T47D (cell line): ENCODE results near the gene MFAP2.

Source experiments
- DNase-seq, 2 experiments: peaks; one replicate each; pipeline versions ENCODE4 v3.0.0 to v3.0.0-alpha.2; 2011 to 2012; ENCODE audit warnings: low read depth in 1 of 2, low spot score in 1 of 2
- JUND ChIP-seq: IDR thresholded peaks from 2 replicates; pipeline ENCODE4 v1.6.1; 2012; ENCODE audit warnings: low read depth
- in situ Hi-C: cut with HindIII; loops from 2 replicates; pipeline ENCODE4 v1.10.0; 2016; ENCODE audit warnings: low sequenced_read_pairs, low pct_unique_long_range_greater_than_20kb

The MFAP2 gene

DNA sequence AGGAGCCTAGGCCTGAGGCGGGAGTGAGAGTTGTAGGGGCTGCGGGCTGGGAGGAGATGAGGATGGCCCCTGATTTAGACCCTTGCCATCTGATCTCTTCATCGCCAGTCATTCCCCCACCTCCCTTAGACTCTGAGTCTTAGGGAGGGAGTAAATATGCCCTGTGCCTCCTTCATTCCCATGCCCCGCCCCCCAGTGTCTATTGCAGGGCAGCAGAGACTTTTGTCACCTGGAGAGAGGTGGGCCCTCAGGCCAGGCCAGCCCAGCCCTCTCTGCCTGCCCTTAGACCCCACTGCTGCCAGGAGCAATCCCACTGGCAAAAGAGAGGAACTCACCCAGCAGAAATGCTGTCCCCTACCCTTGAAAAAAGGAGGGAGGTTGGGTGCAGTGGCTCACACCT, 3.2 kb upstream of the MFAP2 start:
- TF ChIP-seq JUND, result no peak
- no peak for DNase-seq
- in situ Hi-C loops, result no loop called here

DNA sequence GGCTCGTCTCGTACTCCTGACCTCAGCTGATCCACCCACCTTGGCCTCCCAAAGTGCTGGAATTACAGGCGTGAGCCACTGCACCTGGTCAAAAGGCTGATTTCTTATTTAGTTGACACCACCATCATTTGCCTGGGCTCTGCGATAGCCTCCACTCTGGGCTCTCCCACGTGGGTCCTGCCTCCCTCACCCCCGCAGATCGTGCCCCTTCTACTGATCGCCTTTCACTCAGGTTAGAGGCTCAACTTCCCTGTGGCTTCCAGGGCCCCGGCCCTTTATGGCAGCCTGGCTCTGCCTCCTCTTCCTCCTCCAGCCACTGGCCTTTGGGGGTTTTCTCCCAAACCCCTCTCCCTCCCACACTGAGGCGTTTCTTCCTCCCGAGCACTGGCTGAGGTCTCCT, 2.5 kb upstream of the MFAP2 start:
- no peak for TF ChIP-seq JUND
- in situ Hi-C loops, result no loop called here
- DNase-seq, result no peak

DNA sequence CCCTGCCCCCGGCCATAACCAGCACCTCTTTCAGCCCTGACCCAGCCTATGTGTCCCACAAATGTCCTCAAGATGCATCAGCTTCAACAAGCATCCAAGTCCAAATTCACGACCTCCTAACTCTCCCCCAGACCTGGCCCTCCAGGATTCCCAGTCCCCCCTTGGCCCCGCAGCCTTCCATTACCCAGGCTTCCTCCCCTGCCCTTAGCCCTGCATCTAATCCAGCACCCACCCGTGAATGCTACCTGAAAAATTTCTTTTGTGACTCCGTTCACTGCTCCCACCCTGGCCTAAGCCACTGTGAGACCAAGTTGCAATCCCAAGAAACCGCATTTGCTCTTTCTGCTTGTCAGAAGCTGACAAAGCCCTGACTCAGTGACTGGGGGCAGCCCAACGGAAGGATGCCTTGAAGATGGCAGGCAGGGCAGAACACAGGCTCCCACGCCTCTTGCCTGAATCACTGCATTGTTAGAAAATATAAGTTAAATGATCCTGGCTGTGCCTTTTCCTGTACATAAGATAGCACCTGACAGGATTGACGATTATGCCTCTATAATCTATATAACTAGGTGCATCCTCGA, 939 bp upstream of the MFAP2 start:
- in situ Hi-C loops, result no loop called here
- no peak for DNase-seq
- TF ChIP-seq JUND, result no peak

DNA sequence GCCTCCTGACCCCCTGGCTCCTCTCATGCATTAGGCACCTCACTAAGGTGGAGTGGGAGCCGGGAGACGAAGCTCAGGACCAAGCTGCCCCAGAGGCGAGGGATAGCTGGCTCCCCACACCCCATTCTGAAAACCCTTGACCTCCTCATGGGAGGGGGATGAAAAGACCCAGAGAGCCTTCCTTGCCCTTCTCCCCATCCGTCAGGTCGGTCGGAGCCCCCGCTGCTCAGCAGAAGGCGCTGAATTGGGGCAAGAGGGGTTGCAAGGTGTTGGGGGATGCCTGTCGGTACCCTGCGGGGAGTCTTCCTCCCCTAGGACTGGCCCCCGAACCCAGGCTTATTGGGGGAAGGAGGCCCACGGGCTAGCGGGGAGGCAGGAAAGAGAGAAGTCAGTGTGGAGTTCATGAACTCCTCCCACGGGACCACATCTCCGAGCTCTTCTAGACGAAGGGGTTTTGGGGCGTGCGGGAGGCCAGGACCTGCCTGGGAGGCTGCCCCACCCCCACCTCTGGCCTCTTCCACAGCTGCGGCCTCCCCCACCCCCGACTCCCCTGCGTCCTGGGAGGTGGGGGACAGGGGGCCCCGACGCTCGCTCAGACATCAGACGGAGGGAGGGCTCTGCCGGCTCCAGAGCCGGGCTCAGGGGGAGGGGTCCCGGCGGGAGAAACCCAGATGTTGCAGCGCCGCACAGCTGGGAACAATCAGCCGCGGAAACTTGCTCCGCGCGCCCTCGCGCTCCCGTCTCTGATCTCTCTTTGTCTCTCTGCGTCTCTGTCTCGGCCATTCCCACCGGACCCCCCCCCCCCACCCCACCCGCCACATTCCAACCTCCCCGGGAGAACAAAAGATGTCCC, 719 bp downstream of the MFAP2 start:
- TF ChIP-seq JUND, result no peak
- in situ Hi-C loops, result no loop called here
- no peak for DNase-seq

DNA sequence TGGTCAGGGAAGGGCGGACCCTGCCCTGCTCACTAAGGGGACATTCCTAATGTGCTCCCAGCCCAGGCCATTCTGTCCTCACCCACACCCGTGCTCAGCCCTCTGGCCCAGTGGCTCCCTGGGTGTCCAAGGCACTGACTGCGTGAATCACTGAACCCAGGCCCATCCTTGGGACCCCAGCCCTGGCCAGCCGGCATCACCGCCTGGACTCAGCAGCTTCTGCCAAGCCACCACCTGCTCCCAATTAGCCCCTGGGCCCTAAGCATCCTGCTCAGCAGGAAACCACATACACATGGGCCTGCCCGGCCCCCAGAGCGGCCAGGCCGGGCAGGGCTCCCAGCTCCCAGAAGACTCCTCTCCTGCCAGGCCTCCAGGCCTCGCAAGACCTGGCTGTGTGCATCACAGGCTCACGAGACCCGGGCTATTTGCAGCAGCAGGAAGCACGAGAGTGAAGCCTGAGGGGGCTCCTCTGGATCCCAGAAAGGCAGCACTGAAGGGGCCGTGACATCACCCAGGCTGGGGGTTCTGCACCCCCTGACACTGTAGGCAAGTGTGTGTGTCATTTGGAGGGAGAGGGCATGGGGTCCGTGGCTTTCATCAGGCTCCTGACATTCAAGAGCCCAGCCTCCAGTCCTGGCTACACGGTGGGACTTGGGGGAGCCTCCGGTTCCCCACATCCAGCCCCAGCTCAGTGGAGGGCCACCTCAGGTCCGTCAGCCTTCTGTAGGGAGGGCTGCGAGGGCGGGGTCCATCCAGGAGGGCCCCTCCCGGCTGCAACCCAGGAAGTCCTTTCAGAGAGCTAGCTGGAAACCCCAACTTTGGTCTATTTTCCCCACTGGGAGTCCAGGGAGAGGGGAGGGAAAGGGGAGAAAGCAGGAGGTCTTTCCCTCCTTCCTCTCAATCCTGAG, 1.6 kb downstream of the MFAP2 start:
- in situ Hi-C loops, result no loop called here
- no peak for TF ChIP-seq JUND
- DNase-seq, result no peak

DNA sequence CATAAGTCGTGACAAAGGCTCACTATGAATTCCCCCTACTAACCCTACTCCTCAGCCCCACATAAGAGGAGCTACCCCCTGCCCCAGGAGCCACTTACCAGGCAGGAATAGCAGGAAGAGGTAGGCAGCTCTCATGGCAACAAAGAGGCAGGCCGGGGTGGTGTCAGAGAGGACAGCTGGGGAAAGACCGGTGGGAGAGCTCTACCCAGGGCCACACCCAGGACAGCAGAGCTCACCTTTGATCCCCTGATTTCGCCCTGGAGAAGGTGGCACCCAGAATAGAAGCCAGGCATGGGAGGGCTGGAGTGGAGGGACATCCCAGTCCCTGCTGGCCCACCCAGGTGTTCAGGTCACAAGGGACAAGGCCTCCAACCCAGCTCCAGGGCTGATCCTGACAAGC, 2.3 kb downstream of the MFAP2 start:
- no peak for DNase-seq
- TF ChIP-seq JUND, result no peak
- in situ Hi-C loops, result no loop called here

DNA sequence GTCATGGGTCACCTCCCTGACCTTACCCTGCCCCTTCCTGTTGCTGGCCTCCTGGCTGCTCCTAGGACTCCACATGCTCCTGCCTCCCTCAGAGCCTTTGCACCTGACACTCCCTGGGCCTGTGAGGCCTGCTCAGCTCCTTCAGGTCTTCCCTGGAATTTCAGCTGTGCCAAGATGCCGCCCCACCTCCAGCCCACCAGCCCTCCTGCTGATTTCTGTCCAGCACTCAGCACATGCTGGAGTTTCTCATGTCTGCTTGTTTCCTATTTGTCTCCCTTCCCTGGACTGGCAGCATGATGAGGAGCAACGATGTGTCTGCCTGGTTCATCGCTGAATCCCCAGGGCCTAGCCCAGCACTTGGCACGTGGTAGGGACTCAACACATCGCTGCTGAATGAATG, 3.0 kb downstream of the MFAP2 start:
- no peak for TF ChIP-seq JUND
- no peak for DNase-seq
- in situ Hi-C loops, result no loop called here

DNA sequence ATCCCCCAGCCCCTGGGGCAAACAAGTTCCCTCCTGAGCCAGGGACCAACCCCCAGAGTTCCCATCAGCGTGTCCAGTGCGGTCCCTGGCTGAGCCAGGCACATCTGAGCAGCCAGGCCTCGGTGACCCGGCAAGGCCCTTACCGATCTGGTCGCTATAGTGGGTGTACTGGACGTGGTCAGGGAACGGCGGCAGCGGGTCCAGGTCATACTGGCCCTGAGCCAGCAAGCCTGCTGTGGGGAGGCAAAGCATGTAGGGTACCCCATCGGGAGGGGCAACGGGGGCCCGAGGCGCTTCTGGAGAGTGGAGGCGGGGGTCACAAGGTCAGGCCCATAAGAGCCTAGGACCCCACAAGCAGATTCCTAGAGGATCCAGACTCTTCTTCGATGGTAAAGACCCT, 3.5 kb downstream of the MFAP2 start:
- no peak for DNase-seq
- no peak for TF ChIP-seq JUND
- in situ Hi-C loops, result no loop called here

DNA sequence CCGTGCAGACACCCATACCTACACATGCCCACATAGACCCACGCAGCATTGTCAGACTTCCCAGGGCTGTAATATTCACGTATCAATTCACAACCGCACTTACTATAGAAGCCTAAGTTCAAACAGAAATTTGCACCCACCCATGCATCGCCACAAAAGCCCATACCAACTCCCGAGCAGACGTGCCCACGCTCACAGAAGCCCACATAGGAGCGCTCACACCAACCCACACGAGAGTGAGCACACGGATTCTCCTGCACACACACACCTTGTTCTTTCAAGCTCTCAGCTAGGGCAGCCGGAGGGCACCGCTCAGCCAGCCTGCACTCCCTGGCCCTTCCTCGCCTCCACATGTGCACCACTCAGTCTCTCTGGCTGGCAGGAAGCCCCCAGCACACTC, 4.6 kb downstream of the MFAP2 start:
- no peak for TF ChIP-seq JUND
- in situ Hi-C loops, result no loop called here
- no peak for DNase-seq

DNA sequence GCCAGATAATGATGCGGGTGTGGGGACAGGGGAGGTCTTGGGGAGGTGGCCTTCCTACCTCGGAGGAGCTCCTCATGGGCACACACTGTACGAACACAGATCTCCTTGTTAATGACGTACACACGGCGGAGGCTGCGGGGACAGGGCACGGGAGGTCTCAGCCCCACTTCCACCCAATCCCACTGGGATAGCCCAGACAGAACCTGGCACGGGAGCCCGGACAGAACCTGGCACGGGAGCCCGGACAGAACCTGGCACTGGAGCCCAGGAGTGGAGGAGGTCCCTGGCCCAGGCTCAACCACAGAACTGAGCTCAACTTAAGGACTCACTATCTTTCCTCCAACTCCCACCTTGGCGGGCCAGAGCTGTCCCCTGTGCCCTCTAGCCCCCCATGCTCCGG, 5.2 kb downstream of the MFAP2 start:
- in situ Hi-C loops, result no loop called here
- DNase-seq, result no peak
- TF ChIP-seq JUND, result no peak

DNA sequence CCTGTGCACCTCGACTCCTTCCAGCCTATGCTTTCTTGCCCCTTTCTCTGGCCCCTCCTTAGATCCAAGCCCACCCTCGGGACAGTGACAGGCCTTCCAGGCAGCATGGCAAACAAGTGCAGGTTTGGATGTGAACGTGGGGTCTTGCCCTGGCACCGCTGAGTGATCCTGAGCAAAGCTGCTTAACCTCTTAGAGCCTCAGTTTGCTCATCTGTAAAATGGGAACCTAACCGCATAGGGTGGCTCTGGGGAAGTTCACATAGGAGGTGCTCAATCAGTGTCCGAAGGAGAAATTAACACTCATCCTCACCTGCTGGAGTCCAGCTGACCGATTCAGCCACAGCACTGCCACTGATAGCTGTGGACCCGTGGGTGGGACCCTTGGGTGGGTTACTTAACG, 7.2 kb downstream of the MFAP2 start:
- TF ChIP-seq JUND, result no peak
- in situ Hi-C loops, result no loop called here
- no peak for DNase-seq

DNA sequence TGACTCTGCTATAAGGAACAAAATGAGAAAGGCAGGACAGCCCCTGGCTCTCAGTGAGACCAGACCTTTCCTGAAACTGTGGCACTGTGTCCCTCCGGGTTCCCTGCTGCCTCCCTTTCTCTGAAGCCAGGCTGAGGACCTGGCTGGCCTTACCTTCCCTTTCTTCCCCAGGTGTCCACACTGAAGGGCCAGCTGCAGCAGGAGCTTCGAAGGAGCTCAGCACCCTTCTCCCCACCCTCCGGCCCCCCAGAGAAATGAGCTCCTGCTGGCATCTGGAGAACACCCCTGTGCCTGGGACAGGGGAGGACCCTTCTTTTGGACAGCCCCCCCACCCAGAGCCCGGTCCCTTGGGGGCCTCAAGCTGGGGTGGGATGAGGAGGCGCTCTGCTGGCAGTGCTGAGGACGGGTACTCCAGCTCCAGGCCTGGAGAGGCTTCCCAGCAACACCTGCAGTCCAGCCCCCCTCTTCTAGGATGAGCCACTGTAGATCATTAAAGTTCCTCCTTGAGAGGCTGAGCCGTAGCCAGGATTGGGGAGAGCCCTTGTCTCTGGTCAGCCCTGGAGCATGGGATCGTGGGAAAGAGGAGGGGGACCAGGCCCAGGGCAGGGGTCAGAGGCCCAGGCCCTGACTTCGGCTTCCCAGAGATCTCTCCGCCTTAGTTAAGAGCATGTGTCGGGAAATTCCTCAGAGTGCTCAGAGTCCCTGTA, 8.1 kb downstream of the MFAP2 start:
- in situ Hi-C loops, result no loop called here
- DNase-seq, result no peak
- TF ChIP-seq JUND, result no peak
